Endothelial cell of umbilical vein (primary cell): ENCODE results near the gene EXD2. TPM values are rescaled to one million over a fixed set of nuclear protein-coding genes. Genes with fewer than 3 reads are reported as not detected.

Experiments used
- BruUV-seq: library from RNA; stranded (reverse); fragments of 400-500 nt; replicated peaks from 2 replicates; lab custom pipeline; 2021; lab: Mats Ljungman, UMichigan
- CTCF ChIA-PET: fragments of 300-600, 350-600 bp; sonication (Branson Sonifier 250); formaldehyde crosslinking; loops from one replicate; lab custom pipeline; 2021; ENCODE audit warnings: antibody characterized with exemption, inconsistent platforms; lab: Charles Lee
- POLR2A ChIA-PET: fragments of 300-600, 350-600 bp; sonication (Branson Sonifier 250); formaldehyde crosslinking; loops from one replicate; lab custom pipeline; 2021; ENCODE audit warnings: antibody characterized with exemption, inconsistent platforms; lab: Charles Lee
- DNase-seq: peaks from one replicate; pipeline ENCODE4 v3.0.0-alpha.2; 2011; ENCODE audit warnings: low read depth, low spot score
- FAIRE-seq: peaks from 2 replicates; lab custom pipeline; 2011; peaks lifted over from hg19 to GRCh38; lab: Jason Lieb, UNC
- H2AFZ ChIP-seq: 2 replicates; pipeline ENCODE4 v1.6.0; 2012; ENCODE audit warnings: low read depth, low read length, control low read depth, inconsistent platforms
- H3K27ac ChIP-seq: 2 replicates; pipeline ENCODE4 v1.5.1; 2011; ENCODE audit warnings: low read depth, mild to moderate bottlenecking, control low read depth, low read length, moderate library complexity; ENCODE audit not compliant: insufficient read depth
- H3K27me3 ChIP-seq, 2 experiments: 2 replicates each; pipeline versions ENCODE4 v1.6.0 to v1.6.1; 2011; ENCODE audit warnings: low read length in 2 of 2, mixed read lengths in 1 of 2; ENCODE audit not compliant: control insufficient read depth in 2 of 2, insufficient read depth in 2 of 2
- H3K36me3 ChIP-seq, 2 experiments: 2 replicates in 1 of 2; 3 replicates in 1 of 2; pipeline ENCODE4 v1.5.1; 2011; ENCODE audit warnings: low read length in 2 of 2, mild to moderate bottlenecking in 1 of 2, moderate library complexity in 1 of 2; ENCODE audit not compliant: control insufficient read depth in 2 of 2, insufficient read depth in 2 of 2; ENCODE audit errors: extremely low read depth in 1 of 2
- H3K4me1 ChIP-seq: 3 replicates; pipeline ENCODE4 v1.5.1; 2011; ENCODE audit warnings: mild to moderate bottlenecking, low read length; ENCODE audit not compliant: control insufficient read depth, insufficient read depth; ENCODE audit errors: extremely low read depth
- H3K4me2 ChIP-seq: 2 replicates; pipeline ENCODE4 v1.6.1; 2011; ENCODE audit warnings: low read length, control low read depth, mixed read lengths; ENCODE audit not compliant: insufficient read depth
- H3K4me3 ChIP-seq, 3 experiments: fragments of 200-600 bp in 1 of 3; sonication (generic), shearing (Covaris generic) in 1 of 3; replicated peaks in 1 of 3; 2 replicates each; pipeline ENCODE4 v1.5.1; 2011 to 2016; ENCODE audit warnings: control low read depth in 3 of 3, low read length in 3 of 3, mild to moderate bottlenecking in 2 of 3, inconsistent platforms in 1 of 3, low read depth in 1 of 3, moderate library complexity in 1 of 3; ENCODE audit not compliant: insufficient read depth in 1 of 3
- H3K79me2 ChIP-seq: 2 replicates; pipeline ENCODE4 v1.6.0; 2012; ENCODE audit warnings: low read length, inconsistent platforms; ENCODE audit not compliant: control insufficient read depth, insufficient read depth
- H3K9ac ChIP-seq: replicated peaks from 2 replicates; pipeline ENCODE3; 2011; ENCODE audit warnings: low read length, control low read depth; ENCODE audit not compliant: insufficient read depth; ENCODE audit errors: extremely low read depth
- H3K9me1 ChIP-seq: replicated peaks from 3 replicates; pipeline ENCODE4 v1.6.0; 2011; ENCODE audit warnings: mild to moderate bottlenecking, low read length; ENCODE audit not compliant: control insufficient read depth, insufficient read depth; ENCODE audit errors: extremely low read depth
- H3K9me3 ChIP-seq: replicated peaks from 2 replicates; pipeline ENCODE4 v1.5.1; 2012; ENCODE audit warnings: low read length, inconsistent platforms; ENCODE audit not compliant: control insufficient read depth, insufficient read depth
- H4K20me1 ChIP-seq: replicated peaks from 2 replicates; pipeline ENCODE3; 2011; ENCODE audit warnings: mild to moderate bottlenecking, low read length; ENCODE audit not compliant: control insufficient read depth, insufficient read depth; ENCODE audit errors: extremely low read depth
- EZH2 ChIP-seq: IDR thresholded peaks from 2 replicates; pipeline ENCODE4 v1.6.1; 2012; ENCODE audit warnings: borderline replicate concordance, low read depth, mild to moderate bottlenecking, moderate library complexity, low read length, inconsistent platforms; ENCODE audit not compliant: severe bottlenecking
- FOS ChIP-seq: IDR thresholded peaks from 2 replicates; pipeline ENCODE4 v1.6.1; 2011; ENCODE audit warnings: mild to moderate bottlenecking, low read length, moderate library complexity, borderline replicate concordance; ENCODE audit not compliant: insufficient read depth
- GATA2 ChIP-seq: IDR thresholded peaks from 2 replicates; pipeline ENCODE4 v1.7.0; 2011; ENCODE audit warnings: low read depth, mild to moderate bottlenecking, moderate library complexity, mixed read lengths, low read length; ENCODE audit not compliant: insufficient read length, insufficient read depth
- JUN ChIP-seq: IDR thresholded peaks from 2 replicates; pipeline ENCODE4 v1.6.1; 2011; ENCODE audit warnings: borderline replicate concordance, low read depth; ENCODE audit not compliant: insufficient read length, insufficient read depth
- MYC ChIP-seq: IDR thresholded peaks from one replicate; pipeline ENCODE4 v1.6.1; 2011; ENCODE audit warnings: mild to moderate bottlenecking, low read depth, low read length
- POLR2A ChIP-seq: IDR thresholded peaks from 2 replicates; pipeline ENCODE4 v1.6.1; 2012; ENCODE audit warnings: low read depth, mild to moderate bottlenecking, control low read depth, low read length
- POLR2AphosphoS5 ChIP-seq: IDR thresholded peaks from 2 replicates; pipeline ENCODE4 v1.6.1; 2012; ENCODE audit warnings: low read depth, mild to moderate bottlenecking, control low read depth, low read length, moderate library complexity; ENCODE audit not compliant: insufficient read depth
- dilution Hi-C: fragments of 300-500 bp; cut with MboI; formaldehyde crosslinking; loops from one replicate; pipeline ENCODE4 v1.15.0; 2019; ENCODE audit warnings: low sequenced_read_pairs; ENCODE audit not compliant: extremely low pct_ligation_motif_present
- intact Hi-C: fragments of 100-400 bp; cut with micrococcal nuclease; formaldehyde crosslinking; loops from one replicate; pipeline ENCODE4 v1.10.0; 2022
- polyA plus RNA-seq, 4 experiments: library from polyadenylated mRNA; depleted of rRNA in 3 of 4; stranded (reverse) in 3 of 4; unstranded in 1 of 4; fragments of >200 nt; gene quantifications; 2 replicates each; pipeline versions ENCODE4 v1.2.1 to v1.2.3, GENCODE V29; 2011 to 2012; ENCODE audit warnings: missing spikeins in 1 of 4
- total RNA-seq: library from RNA; stranded (reverse); gene quantifications from 2 replicates; pipeline ENCODE4 v1.2.3, GENCODE V29; 2021
- TF ChIP-seq, protein P1 (sequence below), 2 donors: IDR thresholded peaks; 1 replicate in 1 of 2; 2 replicates in 1 of 2; pipeline ENCODE4 v1.5.1; 2011; ENCODE audit warnings: low read length in 2 of 2, mild to moderate bottlenecking in 2 of 2, moderate library complexity in 2 of 2, control low read depth in 1 of 2, inconsistent platforms in 1 of 2, low read depth in 1 of 2; ENCODE audit not compliant: insufficient read depth in 1 of 2; ENCODE audit errors: extremely low read depth in 1 of 2
- TF ChIP-seq, protein P2 (sequence below): IDR thresholded peaks from 2 replicates; pipeline ENCODE4 v1.6.1; 2011; ENCODE audit not compliant: insufficient read depth, insufficient read length

The EXD2 gene
- total and polyA plus RNA-seq, 2 donors (not counting 3 experiments of a cell fraction or from before 2014, with no cell fraction given): 11.6 to 22.6 TPM

DNA sequence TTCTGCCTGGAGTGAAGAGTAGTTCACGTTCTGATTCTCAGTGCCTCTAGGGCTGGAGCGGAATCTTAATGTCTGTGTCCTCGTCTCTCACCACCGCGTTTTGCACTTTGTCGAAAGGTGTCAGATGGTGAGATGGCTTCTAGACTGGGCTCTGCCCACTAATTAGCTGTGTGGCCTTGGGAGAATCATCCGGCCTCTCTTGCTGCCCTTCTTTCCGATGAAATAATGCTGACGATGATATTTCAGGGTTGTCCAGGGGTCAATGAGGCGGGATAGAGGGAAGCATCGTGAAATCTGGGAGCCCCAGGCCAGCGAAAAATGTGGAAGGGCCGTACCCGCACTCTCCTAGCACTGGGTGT, 67.8 kb downstream of the EXD2 start:
- H3K9me1 ChIP-seq: no peaks in the 10 kb centered on the region
- H3K27ac ChIP-seq: no peak overlapping the region
- FAIRE-seq (no peak), DNase-seq (no peak)
- H3K4me1 ChIP-seq: peaks cover 20% of the 10 kb centered on the region
- peak overlapping the region; percentile 64 for H3K4me2 ChIP-seq
- no peaks in the 10 kb centered on the region for H4K20me1 ChIP-seq
- no peaks in the 10 kb centered on the region for H3K9me3 ChIP-seq
- H3K4me3 ChIP-seq: peak overlapping the region in 1 of 3 experiments; percentile 19
- TF ChIP-seq JUN (no peak), MYC (no peak), EZH2 (no peak), POLR2AphosphoS5 (no peak), GATA2 (no peak), FOS (no peak), POLR2A (no peak)
- TF ChIP-seq, protein P1, sequence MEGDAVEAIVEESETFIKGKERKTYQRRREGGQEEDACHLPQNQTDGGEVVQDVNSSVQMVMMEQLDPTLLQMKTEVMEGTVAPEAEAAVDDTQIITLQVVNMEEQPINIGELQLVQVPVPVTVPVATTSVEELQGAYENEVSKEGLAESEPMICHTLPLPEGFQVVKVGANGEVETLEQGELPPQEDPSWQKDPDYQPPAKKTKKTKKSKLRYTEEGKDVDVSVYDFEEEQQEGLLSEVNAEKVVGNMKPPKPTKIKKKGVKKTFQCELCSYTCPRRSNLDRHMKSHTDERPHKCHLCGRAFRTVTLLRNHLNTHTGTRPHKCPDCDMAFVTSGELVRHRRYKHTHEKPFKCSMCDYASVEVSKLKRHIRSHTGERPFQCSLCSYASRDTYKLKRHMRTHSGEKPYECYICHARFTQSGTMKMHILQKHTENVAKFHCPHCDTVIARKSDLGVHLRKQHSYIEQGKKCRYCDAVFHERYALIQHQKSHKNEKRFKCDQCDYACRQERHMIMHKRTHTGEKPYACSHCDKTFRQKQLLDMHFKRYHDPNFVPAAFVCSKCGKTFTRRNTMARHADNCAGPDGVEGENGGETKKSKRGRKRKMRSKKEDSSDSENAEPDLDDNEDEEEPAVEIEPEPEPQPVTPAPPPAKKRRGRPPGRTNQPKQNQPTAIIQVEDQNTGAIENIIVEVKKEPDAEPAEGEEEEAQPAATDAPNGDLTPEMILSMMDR (IDR thresholded peaks at IDR 0.05; ENCODE audit: extremely low read depth in 1 of 2, insufficient read depth in 1 of 2, low read depth in 1 of 2, low read length in 2 of 2): no peak
- TF ChIP-seq, protein P2, sequence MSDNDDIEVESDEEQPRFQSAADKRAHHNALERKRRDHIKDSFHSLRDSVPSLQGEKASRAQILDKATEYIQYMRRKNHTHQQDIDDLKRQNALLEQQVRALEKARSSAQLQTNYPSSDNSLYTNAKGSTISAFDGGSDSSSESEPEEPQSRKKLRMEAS: no peak
- BruUV-seq: no TSS peak
- dilution Hi-C loops (no loop called here), intact Hi-C loops (no loop called here)
- no peaks in the 10 kb centered on the region for H3K79me2 ChIP-seq
- H3K9ac ChIP-seq: no peak overlapping the region
- no peaks in the 10 kb centered on the region for H3K36me3 ChIP-seq
- peaks cover 25 to 30% of the 10 kb centered on the region in 2 experiments for H3K27me3 ChIP-seq
- peak overlapping the region; percentile 62 for H2AFZ ChIP-seq
- CTCF ChIA-PET: interaction anchor here (0.7 to 2.0 kb wide), 4 partner anchors 60 to 88 kb away, joined by 3 to 11 read pairs (median 3); no protein-coding TSS in a partner anchor
- POLR2A ChIA-PET: no interaction called here
